ENCODE data around the gene RPL39L. TPM values are rescaled to one million over a fixed set of nuclear protein-coding genes. Genes with fewer than 3 reads are reported as not detected.
A peak's percentile ranks its signal among the peaks of the same experiment; 100 is the strongest.

The RPL39L gene
- total RNA-seq, 1 experiment from 2014 or later, result 3.3 TPM

DNA sequence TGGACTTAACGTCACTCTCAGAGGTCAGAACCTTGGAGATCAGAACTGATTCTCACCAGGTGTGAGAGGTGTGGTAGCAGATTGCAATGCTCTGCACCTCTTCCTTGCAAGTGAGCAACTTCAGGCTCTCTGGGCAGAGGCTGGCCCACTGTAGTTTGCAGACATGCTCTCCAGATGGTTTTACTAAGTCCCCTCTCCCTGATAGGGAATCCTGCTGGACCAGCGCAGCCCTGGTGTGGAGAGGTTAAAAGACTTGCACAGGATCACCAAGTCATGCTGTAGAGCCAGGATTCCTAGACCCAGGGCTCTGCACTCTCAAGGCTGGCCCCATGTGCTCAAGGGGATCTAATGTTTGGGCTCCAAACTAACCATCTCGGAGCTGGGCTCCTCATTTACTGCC, 62.2 kb downstream of the RPL39L start:
- H3K9me3 Mint-ChIP-seq (ENCODE audit: unreplicated experiment), result no peaks in the 10 kb centered on the region
- H3K4me1 Mint-ChIP-seq (ENCODE audit: insufficient read depth, unreplicated experiment), result no peaks in the 10 kb centered on the region
- no peak overlapping the region for H3K27ac Mint-ChIP-seq (ENCODE audit: low read depth, unreplicated experiment)
- no peaks in the 10 kb centered on the region for H3K27me3 Mint-ChIP-seq (ENCODE audit: insufficient read depth, unreplicated experiment)
- H3K4me3 Mint-ChIP-seq (ENCODE audit: unreplicated experiment), result no peak overlapping the region
- peaks cover 13% of the 10 kb centered on the region for H3K36me3 Mint-ChIP-seq (ENCODE audit: insufficient read depth, unreplicated experiment)
- no peak for DNase-seq (ENCODE audit: unreplicated experiment)
- CTCF ChIA-PET, result no interaction called here
- no TSS peak for BruUV-seq (replicated peaks)
- POLR2A ChIA-PET, result interaction anchor here (0.6 kb wide), 1 partner anchor 462 kb away, joined by 3 read pairs; no protein-coding TSS in a partner anchor
- intact Hi-C loops (cut with micrococcal nuclease), result no loop called here
- TF ChIP-seq CTCF (IDR thresholded peaks at IDR 0.05; ENCODE audit: unreplicated experiment), result no peak

- DNase-seq (ENCODE audit: unreplicated experiment), result no peak
- Mint-ChIP-seq H3K36me3 (ENCODE audit: insufficient read depth, unreplicated experiment) (peaks cover 13% of the 10 kb centered on the region), H3K4me1 (ENCODE audit: insufficient read depth, unreplicated experiment) (no peaks in the 10 kb centered on the region), H3K27me3 (ENCODE audit: insufficient read depth, unreplicated experiment) (no peaks in the 10 kb centered on the region), H3K27ac (ENCODE audit: low read depth, unreplicated experiment) (peak overlapping the region; percentile 35), H3K9me3 (ENCODE audit: unreplicated experiment) (no peaks in the 10 kb centered on the region), H3K4me3 (ENCODE audit: unreplicated experiment) (no peak overlapping the region)
- no TSS peak for BruUV-seq (replicated peaks)
- no peak for TF ChIP-seq CTCF (IDR thresholded peaks at IDR 0.05; ENCODE audit: unreplicated experiment)
- ChIA-PET CTCF (no interaction called here), POLR2A (interaction anchor here (0.6 kb wide), 2 partner anchors 19 to 461 kb away, joined by 3 read pairs; no protein-coding TSS in a partner anchor)
- intact Hi-C loops (cut with micrococcal nuclease), result no loop called here
Observed at GRCh38 chr3:187076297-187076696, 63.0 kb downstream of the RPL39L start.

GRCh38 chr3:187074846-187075245, 64.5 kb downstream of the RPL39L start:
- no peak overlapping the region for H3K4me3 Mint-ChIP-seq (ENCODE audit: unreplicated experiment)
- POLR2A ChIA-PET, result interaction anchor here (1.4 kb wide), 1 partner anchor 10 kb away, joined by 4 read pairs; no protein-coding TSS in a partner anchor
- no peaks in the 10 kb centered on the region for H3K27me3 Mint-ChIP-seq (ENCODE audit: insufficient read depth, unreplicated experiment)
- CTCF ChIA-PET, result interaction anchor here (1.0 to 1.1 kb wide), 3 partner anchors 10 to 90 kb away, joined by 3 read pairs; no protein-coding TSS in a partner anchor
- BruUV-seq (replicated peaks), result no TSS peak
- no peak overlapping the region for H3K27ac Mint-ChIP-seq (ENCODE audit: low read depth, unreplicated experiment)
- intact Hi-C loops (cut with micrococcal nuclease), result no loop called here
- no peak for DNase-seq (ENCODE audit: unreplicated experiment)
- peaks cover under 1% of the 10 kb centered on the region for H3K4me1 Mint-ChIP-seq (ENCODE audit: insufficient read depth, unreplicated experiment)
- no peak for TF ChIP-seq CTCF (IDR thresholded peaks at IDR 0.05; ENCODE audit: unreplicated experiment)
- peaks cover 2% of the 10 kb centered on the region for H3K9me3 Mint-ChIP-seq (ENCODE audit: unreplicated experiment)
- peaks cover 18% of the 10 kb centered on the region for H3K36me3 Mint-ChIP-seq (ENCODE audit: insufficient read depth, unreplicated experiment)

- intact Hi-C loops (cut with micrococcal nuclease), result no loop called here
- ChIA-PET POLR2A (no interaction called here), CTCF (interaction anchor here (1.0 kb wide), 1 partner anchor 91 kb away, joined by 3 read pairs; no protein-coding TSS in a partner anchor)
- no peak for DNase-seq (ENCODE audit: unreplicated experiment)
- Mint-ChIP-seq H3K4me3 (ENCODE audit: unreplicated experiment) (no peak overlapping the region), H3K9me3 (ENCODE audit: unreplicated experiment) (peaks cover 7% of the 10 kb centered on the region), H3K36me3 (ENCODE audit: insufficient read depth, unreplicated experiment) (peaks cover 18% of the 10 kb centered on the region), H3K27ac (ENCODE audit: low read depth, unreplicated experiment) (no peak overlapping the region), H3K27me3 (ENCODE audit: insufficient read depth, unreplicated experiment) (no peaks in the 10 kb centered on the region), H3K4me1 (ENCODE audit: insufficient read depth, unreplicated experiment) (peaks cover 6% of the 10 kb centered on the region)
- BruUV-seq (replicated peaks), result no TSS peak
- no peak for TF ChIP-seq CTCF (IDR thresholded peaks at IDR 0.05; ENCODE audit: unreplicated experiment)
Observed at GRCh38 chr3:187073581-187074098, 65.7 kb downstream of the RPL39L start.
